Stimulated activated CD4-positive, alpha-beta T cell treated with anti-CD3 and anti-CD28 coated beads, Interleukin-1b, Interleukin-23, amount 100 ng/mL, for 4 hours (primary cell): ENCODE results near the gene JAG2.
"Not testable (repeated sequence)": the region's sequence is repeated elsewhere in the genome, so short reads cannot be mapped to it uniquely, and the experiment has no call there.

Source experiments
- DNase-seq, 2 donors: peaks; one replicate each; pipeline ENCODE4 v3.0.0-alpha.2; 2020; ENCODE audit warnings: low read depth in 2 of 2

The JAG2 gene

GRCh38 chr14:105117710-105118385 is 50.7 kb downstream of the JAG2 start:
- DNase-seq: no peak

- DNase-seq: no peak
These were observed 51.3 kb downstream of the JAG2 start for GRCh38 chr14:105117257-105117646.

GRCh38 chr14:105116451-105117256 is 51.9 kb downstream of the JAG2 start:
- no peak for DNase-seq

GRCh38 chr14:105109243-105109642 is 59.3 kb downstream of the JAG2 start:
- not testable (repeated sequence) for DNase-seq

- DNase-seq: no peak
These were observed 60.1 kb downstream of the JAG2 start for GRCh38 chr14:105108516-105108864.

GRCh38 chr14:105107781-105108515 is 60.6 kb downstream of the JAG2 start:
- no peak for DNase-seq

GRCh38 chr14:105107351-105107750 is 61.2 kb downstream of the JAG2 start:
- no peak for DNase-seq

- DNase-seq: no peak
These were observed 63.4 kb downstream of the JAG2 start for GRCh38 chr14:105105158-105105557.

GRCh38 chr14:105102893-105103292 is 65.7 kb downstream of the JAG2 start:
- DNase-seq: no peak

- no peak for DNase-seq
These were observed 66.2 kb downstream of the JAG2 start for GRCh38 chr14:105102361-105102870.

GRCh38 chr14:105100910-105101309 is 67.7 kb downstream of the JAG2 start:
- no peak for DNase-seq

- no peak for DNase-seq
These were observed 68.8 kb downstream of the JAG2 start for GRCh38 chr14:105099778-105100177.

GRCh38 chr14:105098316-105098715 is 70.3 kb downstream of the JAG2 start:
- no peak for DNase-seq

GRCh38 chr14:105097794-105098127 is 70.8 kb downstream of the JAG2 start:
- DNase-seq: no peak

- no peak for DNase-seq
These were observed 72.2 kb downstream of the JAG2 start for GRCh38 chr14:105096206-105096875.

GRCh38 chr14:105095236-105095805 is 73.3 kb downstream of the JAG2 start:
- DNase-seq: no peak

GRCh38 chr14:105094193-105094907 is 74.2 kb downstream of the JAG2 start:
- no peak for DNase-seq

GRCh38 chr14:105093431-105094192 is 75.0 kb downstream of the JAG2 start:
- peak; percentile 61 to 79 for DNase-seq

GRCh38 chr14:105093038-105093430 is 75.5 kb downstream of the JAG2 start:
- peak; percentile 40 to 70 for DNase-seq
